Measurements from ENCODE around the gene DUOX1.

The DUOX1 gene

GRCh38 chr15:45091161-45091560, 38.6 kb upstream of the DUOX1 start:
- TF ChIP-seq, protein P1, sequence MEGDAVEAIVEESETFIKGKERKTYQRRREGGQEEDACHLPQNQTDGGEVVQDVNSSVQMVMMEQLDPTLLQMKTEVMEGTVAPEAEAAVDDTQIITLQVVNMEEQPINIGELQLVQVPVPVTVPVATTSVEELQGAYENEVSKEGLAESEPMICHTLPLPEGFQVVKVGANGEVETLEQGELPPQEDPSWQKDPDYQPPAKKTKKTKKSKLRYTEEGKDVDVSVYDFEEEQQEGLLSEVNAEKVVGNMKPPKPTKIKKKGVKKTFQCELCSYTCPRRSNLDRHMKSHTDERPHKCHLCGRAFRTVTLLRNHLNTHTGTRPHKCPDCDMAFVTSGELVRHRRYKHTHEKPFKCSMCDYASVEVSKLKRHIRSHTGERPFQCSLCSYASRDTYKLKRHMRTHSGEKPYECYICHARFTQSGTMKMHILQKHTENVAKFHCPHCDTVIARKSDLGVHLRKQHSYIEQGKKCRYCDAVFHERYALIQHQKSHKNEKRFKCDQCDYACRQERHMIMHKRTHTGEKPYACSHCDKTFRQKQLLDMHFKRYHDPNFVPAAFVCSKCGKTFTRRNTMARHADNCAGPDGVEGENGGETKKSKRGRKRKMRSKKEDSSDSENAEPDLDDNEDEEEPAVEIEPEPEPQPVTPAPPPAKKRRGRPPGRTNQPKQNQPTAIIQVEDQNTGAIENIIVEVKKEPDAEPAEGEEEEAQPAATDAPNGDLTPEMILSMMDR (conservative IDR thresholded peaks at IDR 0.05) = no peak
- H3K27ac ChIP-seq = no peak overlapping the region

GRCh38 chr15:45091576-45091975, 38.2 kb upstream of the DUOX1 start:
- TF ChIP-seq, protein P1 (conservative IDR thresholded peaks at IDR 0.05) = no peak
- H3K27ac ChIP-seq = no peak overlapping the region

DNA sequence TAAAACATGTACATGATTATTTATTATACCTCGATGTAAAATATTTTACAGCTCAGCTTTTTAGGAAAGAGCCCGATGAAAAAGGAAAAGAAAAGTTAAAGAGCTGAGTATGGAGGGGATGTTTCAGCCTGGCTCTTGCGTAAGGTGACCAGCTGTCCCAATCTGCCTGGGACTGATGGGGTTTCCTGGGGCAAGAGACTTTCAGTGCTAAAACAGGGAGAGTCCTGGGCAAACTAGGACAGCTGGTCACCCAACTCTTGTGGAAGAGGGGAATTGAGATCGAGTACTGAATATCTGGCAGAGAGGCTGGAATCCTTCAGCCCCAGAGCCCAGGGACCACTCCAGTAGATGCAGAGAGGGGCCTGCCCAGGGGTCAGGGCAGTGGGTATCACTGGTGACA, 36.8 kb upstream of the DUOX1 start:
- H3K27ac ChIP-seq = no peak overlapping the region
- TF ChIP-seq, protein P1 (conservative IDR thresholded peaks at IDR 0.05) = no peak

- TF ChIP-seq, protein P1 (conservative IDR thresholded peaks at IDR 0.05) = no peak
- no peak overlapping the region for H3K27ac ChIP-seq
These were observed 36.0 kb upstream of the DUOX1 start for GRCh38 chr15:45093622-45094357.

- H3K27ac ChIP-seq = no peak overlapping the region
- TF ChIP-seq, protein P1 (conservative IDR thresholded peaks at IDR 0.05) = no peak
These were observed 35.5 kb upstream of the DUOX1 start for GRCh38 chr15:45094358-45094730.

DNA sequence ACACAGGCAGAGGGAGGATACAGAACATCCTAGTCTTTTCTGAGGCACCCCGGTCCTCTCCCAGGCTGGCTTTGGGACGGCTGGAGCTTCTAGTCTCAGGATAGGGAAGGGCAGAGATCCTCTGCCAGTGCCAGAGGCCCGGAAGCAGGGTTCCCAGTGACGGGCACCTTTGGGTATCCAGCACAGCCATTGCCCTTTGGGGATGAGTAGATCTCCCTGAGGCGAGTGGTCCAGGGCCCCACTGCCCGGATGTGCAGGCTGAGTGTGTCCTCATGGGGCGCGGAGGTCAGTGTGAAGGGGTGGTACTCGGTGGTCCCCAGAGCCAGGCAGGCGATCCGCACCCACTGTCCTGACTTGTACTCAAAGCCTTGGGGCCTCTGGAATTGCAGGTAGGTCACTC, 34.1 kb upstream of the DUOX1 start:
- H3K27ac ChIP-seq = no peak overlapping the region
- TF ChIP-seq, protein P1 (conservative IDR thresholded peaks at IDR 0.05) = no peak

GRCh38 chr15:45097466-45097865, 32.3 kb upstream of the DUOX1 start:
- TF ChIP-seq, protein P1 (conservative IDR thresholded peaks at IDR 0.05) = no peak
- H3K27ac ChIP-seq = no peak overlapping the region

All from VCaP (cell line).